RPMI8226 (cell line): ENCODE measurements around the gene PROSER2.

Experiments used
- DNase-seq: peaks from one replicate; pipeline ENCODE4 v3.0.0-alpha.2; 2015

Gene PROSER2

GRCh38 chr10:11823122-11823988 is at the start of gene PROSER2:
PROSER2 (plus strand) TSS chr10:11823356; CDS start chr10:11852078, 28,722 bp downstream.
- DNase-seq = peak; percentile 21

GRCh38 chr10:11773761-11774441 is 49.3 kb upstream of the PROSER2 start:
- no peak for DNase-seq

- DNase-seq = no peak
Measured at GRCh38 chr10:11775412-11775811, 47.7 kb upstream of the PROSER2 start.

- no peak for DNase-seq
Measured at GRCh38 chr10:11776080-11776479, 47.1 kb upstream of the PROSER2 start.

DNA sequence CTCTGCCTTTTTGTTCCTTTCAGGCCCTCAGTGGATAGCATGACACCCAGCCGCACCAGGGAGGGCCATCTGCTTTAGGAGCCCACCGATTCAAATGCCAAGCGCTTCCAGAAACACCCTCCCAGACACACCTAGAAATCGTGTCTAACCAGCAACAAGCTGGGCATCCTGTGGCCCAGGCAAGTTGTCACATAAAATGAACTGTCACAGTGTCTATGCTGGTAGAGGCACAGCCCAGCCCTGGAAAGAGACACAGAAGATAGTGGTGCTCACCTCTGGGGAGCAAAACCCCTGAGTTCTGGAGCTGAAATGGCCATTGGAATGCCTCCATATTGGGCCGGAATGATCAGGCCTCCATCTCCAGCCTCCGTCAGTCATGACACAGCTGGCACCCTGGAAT is 42.0 kb upstream of the PROSER2 start:
- DNase-seq = no peak

GRCh38 chr10:11782793-11783557 is 40.2 kb upstream of the PROSER2 start:
- peak; percentile 78 for DNase-seq

DNA sequence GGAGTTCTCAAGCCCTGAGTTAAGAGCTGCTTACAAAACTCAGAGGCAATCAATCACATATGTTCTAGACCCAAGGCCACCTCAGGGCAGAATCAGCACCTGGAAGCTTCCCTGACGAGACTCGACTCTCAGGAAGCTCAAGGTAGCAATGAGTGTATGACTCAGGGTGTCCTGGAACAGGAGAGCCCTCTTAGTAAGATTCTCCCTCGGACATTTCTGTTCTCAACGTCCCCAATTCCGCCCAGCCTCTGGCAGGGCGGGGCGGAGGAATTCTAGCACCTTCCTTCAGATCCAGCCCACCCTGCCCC is 39.6 kb upstream of the PROSER2 start:
- DNase-seq = no peak

GRCh38 chr10:11787374-11787773 is 35.8 kb upstream of the PROSER2 start:
- DNase-seq = no peak

- no peak for DNase-seq
Measured at GRCh38 chr10:11787846-11788245, 35.3 kb upstream of the PROSER2 start.

DNA sequence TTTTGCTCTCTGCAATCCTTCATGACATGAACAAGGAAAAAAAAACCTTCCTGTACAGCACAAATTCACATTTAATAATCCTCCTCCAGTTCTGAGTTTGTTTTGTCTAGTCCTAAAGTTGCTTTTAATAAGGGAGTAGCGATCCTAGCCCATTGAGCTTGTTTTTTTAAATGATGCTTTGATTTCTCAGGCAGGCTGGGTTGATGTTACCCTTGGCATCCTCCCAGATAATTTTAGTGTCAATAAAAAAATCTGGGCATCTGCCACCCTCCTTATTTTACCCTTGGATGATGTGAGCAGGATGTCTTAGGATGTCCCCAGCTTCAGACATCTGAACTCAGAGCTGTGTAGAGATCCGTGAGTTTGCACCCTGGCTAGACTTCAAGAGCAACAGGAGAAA is 33.9 kb upstream of the PROSER2 start:
- no peak for DNase-seq

GRCh38 chr10:11789956-11790355 is 33.2 kb upstream of the PROSER2 start:
- DNase-seq = no peak

DNA sequence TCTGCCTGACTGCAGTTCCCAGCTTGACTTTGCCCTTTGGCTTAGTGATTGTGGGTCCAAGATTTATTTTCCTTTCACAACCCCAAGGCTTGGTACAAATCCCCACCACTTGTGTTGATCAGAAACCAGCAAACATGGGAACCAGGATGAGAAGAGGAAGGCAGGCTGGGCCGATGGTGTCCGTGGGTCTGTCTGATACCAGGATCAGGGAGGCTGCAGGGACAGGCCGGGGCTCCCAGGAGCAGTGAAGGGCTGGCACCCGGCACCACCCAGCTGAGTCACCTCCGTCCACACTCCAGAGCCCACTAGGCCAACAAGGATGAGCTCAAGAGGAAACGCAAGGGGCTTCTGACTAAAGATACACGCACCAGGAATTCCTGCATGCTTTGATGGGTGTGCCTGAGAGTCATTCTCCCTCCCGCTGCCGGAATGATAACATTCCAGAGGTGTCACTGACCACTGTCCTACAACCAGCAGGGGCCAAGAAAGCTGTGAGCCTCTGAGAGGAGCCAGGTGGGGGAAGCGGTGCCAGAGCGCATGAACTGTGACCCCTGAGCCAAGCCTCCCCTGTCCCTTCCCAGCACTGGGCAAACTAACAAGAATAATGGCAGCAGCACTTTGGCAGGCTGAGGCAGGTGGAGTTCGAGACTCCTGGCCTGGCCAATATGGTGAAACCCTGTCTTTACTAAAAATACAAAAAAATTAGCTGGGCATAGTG is 29.2 kb upstream of the PROSER2 start:
- DNase-seq = no peak

DNA sequence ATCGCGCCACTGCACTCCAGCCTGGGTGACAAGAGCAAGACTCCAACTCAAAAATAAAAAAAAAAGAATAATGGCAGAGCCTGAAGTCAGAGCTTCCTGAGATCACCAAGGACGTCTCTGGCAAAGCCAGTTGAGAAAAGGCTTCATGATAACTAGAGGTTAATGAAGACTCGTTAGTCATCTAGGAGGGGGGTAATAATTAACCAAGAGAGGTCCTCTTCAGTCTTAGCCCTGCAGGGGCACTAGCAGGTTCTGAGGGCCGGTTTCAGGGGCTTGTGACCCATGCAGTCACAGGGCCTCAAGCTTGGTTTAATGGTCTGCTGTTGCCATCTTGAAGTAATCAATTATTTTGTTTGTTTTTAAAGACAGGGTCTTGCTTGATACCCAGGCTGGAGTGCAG is 28.6 kb upstream of the PROSER2 start:
- DNase-seq = no peak

- DNase-seq = no peak
Measured at GRCh38 chr10:11795101-11795920, 27.8 kb upstream of the PROSER2 start.

DNA sequence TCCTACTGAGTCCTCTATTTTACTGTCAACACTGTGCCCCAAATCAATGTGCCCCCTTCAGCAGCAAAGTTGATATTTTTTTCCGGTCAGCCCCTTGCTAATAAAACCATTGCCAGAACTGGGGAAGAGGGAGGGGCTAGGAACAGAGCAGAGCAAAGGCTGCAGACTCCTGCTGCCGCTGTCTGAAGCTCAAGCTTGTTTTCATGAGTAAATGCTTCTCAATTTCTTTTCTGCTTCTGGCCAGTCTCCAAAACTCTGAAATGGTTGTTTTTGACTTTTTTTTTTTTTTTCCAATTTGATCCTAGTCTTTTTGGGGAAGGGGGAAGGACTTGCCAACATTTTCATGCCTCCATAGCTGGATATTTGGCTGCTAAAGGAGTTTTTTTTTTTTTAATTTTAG is 26.7 kb upstream of the PROSER2 start:
- no peak for DNase-seq

GRCh38 chr10:11797281-11797680 is 25.9 kb upstream of the PROSER2 start:
- no peak for DNase-seq

- no peak for DNase-seq
Measured at GRCh38 chr10:11797847-11798633, 25.1 kb upstream of the PROSER2 start.

DNA sequence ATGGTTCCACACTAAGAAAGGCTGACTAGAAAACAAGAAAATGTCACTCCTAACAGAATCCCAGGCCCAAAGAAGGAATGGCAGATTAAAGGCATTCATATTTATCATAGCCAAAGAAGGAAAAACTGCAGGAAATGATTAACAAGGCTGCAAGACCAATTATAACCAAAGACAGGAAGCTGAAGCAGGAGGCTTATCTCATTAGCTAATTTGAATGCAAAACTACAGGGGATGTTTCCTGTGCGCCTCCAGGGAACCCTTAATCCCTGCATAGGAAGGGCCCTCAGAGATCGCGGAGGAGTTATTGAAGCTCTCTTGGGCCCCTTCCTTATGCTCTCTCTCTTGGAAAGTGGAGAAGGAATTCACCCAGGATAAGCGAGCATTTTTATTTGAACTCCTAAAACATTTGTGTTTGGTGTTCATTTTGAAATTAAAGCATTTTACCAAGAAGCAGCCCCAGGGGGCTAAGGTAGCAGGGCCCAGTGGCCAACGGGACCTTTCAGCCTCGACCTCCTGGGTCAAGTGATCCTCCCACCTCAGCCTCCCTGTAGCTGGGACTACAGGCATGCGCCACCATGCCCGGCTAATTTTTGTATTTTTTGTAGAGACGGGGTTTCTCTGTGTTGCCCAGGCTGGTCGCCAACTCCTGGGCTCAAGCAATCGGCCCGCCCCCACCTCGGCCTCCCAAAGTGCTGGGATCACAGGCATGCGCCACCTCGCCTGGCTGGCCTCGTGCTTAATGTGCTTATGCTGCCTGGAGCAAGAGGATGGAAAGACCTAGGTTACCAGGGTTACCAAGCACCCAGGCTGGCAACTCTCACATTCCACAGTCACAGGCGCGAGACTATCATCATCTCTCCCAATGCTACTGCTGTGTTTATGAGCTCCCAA is 24.1 kb upstream of the PROSER2 start:
- DNase-seq = no peak

GRCh38 chr10:11799736-11800080 is 23.4 kb upstream of the PROSER2 start:
- no peak for DNase-seq

- DNase-seq = no peak
Measured at GRCh38 chr10:11804336-11804735, 18.8 kb upstream of the PROSER2 start.
